Measurements from ENCODE around the gene GMDS.

GMDS gene

GRCh38 chr6:1614448-1615150 is 630.8 kb downstream of the GMDS start:
- peak overlapping the region; percentile 72 for H3K4me3 ChIP-seq (ENCODE audit: low read length)
- TF ChIP-seq CTCF (IDR thresholded peaks at IDR 0.05; ENCODE audit: insufficient read depth, low read depth, low read length, missing control alignments), result no peak
- DNase-seq (ENCODE audit: low read depth), result peak; percentile 48

GRCh38 chr6:1613688-1614447 is 631.5 kb downstream of the GMDS start:
- H3K4me3 ChIP-seq (ENCODE audit: low read length), result peak overlapping the region; percentile 72
- peak; percentile 52 for DNase-seq (ENCODE audit: low read depth)
- no peak for TF ChIP-seq CTCF (IDR thresholded peaks at IDR 0.05; ENCODE audit: insufficient read depth, low read depth, low read length, missing control alignments)

DNA sequence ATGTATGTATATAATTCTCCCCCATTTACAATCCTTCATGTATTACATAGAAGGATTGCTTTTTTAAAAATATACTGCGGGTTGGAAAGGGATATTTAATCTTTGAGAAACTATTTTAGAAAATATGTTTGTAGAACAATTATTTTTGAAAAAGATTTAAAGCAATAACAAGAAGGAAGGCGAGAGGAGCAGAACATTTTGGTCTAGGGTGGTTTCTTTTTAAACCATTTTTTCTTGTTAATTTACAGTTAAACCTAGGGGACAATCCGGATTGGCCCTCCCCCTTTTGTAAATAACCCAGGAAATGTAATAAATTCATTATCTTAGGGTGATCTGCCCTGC is 632.1 kb downstream of the GMDS start:
- no peak for DNase-seq (ENCODE audit: low read depth)
- peak overlapping the region; percentile 72 for H3K4me3 ChIP-seq (ENCODE audit: low read length)
- TF ChIP-seq CTCF (IDR thresholded peaks at IDR 0.05; ENCODE audit: insufficient read depth, low read depth, low read length, missing control alignments), result no peak

DNA sequence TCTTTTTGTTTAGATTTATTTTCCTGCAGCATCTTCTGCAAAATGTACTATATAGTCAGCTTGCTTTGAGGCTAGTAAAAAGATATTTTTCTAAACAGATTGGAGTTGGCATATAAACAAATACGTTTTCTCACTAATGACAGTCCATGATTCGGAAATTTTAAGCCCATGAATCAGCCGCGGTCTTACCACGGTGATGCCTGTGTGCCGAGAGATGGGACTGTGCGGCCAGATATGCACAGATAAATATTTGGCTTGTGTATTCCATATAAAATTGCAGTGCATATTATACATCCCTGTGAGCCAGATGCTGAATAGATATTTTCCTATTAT is 632.5 kb downstream of the GMDS start:
- H3K4me3 ChIP-seq (ENCODE audit: low read length), result peak overlapping the region; percentile 72
- TF ChIP-seq CTCF (IDR thresholded peaks at IDR 0.05; ENCODE audit: insufficient read depth, low read depth, low read length, missing control alignments), result no peak
- peak; percentile 79 for DNase-seq (ENCODE audit: low read depth)

DNA sequence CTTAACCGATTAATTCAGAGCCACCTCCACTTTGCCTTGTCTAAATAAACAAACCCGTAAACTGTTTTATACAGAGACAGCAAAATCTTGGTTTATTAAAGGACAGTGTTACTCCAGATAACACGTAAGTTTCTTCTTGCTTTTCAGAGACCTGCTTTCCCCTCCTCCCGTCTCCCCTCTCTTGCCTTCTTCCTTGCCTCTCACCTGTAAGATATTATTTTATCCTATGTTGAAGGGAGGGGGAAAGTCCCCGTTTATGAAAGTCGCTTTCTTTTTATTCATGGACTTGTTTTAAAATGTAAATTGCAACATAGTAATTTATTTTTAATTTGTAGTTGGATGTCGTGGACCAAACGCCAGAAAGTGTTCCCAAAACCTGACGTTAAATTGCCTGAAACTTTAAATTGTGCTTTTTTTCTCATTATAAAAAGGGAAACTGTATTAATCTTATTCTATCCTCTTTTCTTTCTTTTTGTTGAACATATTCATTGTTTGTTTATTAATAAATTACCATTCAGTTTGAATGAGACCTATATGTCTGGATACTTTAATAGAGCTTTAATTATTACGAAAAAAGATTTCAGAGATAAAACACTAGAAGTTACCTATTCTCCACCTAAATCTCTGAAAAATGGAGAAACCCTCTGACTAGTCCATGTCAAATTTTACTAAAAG is 633.0 kb downstream of the GMDS start:
- TF ChIP-seq CTCF (IDR thresholded peaks at IDR 0.05; ENCODE audit: insufficient read depth, low read depth, low read length, missing control alignments), result no peak
- peak overlapping the region; percentile 72 for H3K4me3 ChIP-seq (ENCODE audit: low read length)
- DNase-seq (ENCODE audit: low read depth), result peak; percentile 38

- DNase-seq (ENCODE audit: low read depth), result peak; percentile 49
- no peak for TF ChIP-seq CTCF (IDR thresholded peaks at IDR 0.05; ENCODE audit: insufficient read depth, low read depth, low read length, missing control alignments)
- H3K4me3 ChIP-seq (ENCODE audit: low read length), result peak overlapping the region; percentile 72
Observed at GRCh38 chr6:1611572-1612298, 633.7 kb downstream of the GMDS start.

Measured in epithelial cell of esophagus (primary cell).